ES-I3 (cell line): Measurements from ENCODE around the gene MAST4.
"Not testable (repeated sequence)": the region's sequence is repeated elsewhere in the genome, so short reads cannot be mapped to it uniquely, and the experiment has no call there.

Experiments used
- H3K36me3 ChIP-seq: 2 replicates; pipeline ENCODE4 v1.6.1; 2013; ENCODE audit warnings: mild to moderate bottlenecking, low read length, control low read depth, moderate library complexity; ENCODE audit not compliant: insufficient read depth
- H3K4me1 ChIP-seq: 2 replicates; pipeline ENCODE4 v1.6.1; 2013; ENCODE audit warnings: mild to moderate bottlenecking, control low read depth, low read length; ENCODE audit not compliant: insufficient read depth
- H3K9ac ChIP-seq: 2 replicates; pipeline ENCODE4 v1.6.1; 2013; ENCODE audit warnings: low read depth, mild to moderate bottlenecking, low read length, moderate library complexity
- H3K9me3 ChIP-seq: 2 replicates; pipeline ENCODE4 v1.6.1; 2013; ENCODE audit warnings: mild to moderate bottlenecking, low read length, moderate library complexity; ENCODE audit not compliant: control insufficient read depth, insufficient read depth

Gene MAST4

DNA sequence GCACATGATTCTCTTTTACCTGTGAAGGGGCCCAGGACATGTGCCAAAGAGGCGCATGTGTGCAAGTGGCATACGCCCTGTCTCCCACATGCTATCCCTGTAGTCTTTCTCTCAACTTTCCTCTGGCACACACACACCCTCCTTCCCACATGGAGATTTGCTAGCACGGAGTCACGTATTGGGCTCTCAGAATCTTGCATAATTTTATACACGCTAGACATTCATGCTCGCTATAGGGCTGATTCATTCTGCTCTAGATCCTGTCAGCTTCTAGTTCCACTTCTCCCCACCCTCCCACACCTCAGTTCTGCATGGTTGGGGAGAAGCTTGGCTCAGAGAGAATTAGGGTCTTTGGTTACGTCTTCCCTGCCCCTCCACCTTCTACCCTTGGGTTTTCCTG, 527.6 kb downstream of the MAST4 start:
- Histone ChIP-seq H3K36me3 (no peaks in the 10 kb centered on the region), H3K4me1 (no peaks in the 10 kb centered on the region), H3K9me3 (no peaks in the 10 kb centered on the region), H3K9ac (no peak overlapping the region)

DNA sequence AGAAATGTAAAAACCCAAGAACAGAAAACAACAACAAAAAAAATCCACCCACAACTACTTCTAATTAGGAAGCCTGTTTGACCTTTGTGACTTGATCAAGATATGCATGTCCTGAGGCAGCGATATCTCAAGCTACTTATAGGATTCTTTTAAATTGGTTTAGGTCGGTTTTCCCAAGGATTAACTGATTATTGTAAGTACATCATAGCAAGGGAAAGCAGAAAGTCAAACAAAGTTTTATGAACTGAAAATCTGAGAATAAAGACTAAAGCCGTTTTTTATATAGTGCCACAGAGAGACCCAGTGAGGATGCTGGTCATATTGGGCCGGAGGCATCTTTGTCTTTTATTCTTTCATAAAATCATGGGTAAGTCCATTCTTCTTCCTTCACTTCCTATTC, 528.4 kb downstream of the MAST4 start:
- Histone ChIP-seq H3K9me3 (no peaks in the 10 kb centered on the region), H3K36me3 (no peaks in the 10 kb centered on the region), H3K9ac (no peak overlapping the region), H3K4me1 (no peaks in the 10 kb centered on the region)

DNA sequence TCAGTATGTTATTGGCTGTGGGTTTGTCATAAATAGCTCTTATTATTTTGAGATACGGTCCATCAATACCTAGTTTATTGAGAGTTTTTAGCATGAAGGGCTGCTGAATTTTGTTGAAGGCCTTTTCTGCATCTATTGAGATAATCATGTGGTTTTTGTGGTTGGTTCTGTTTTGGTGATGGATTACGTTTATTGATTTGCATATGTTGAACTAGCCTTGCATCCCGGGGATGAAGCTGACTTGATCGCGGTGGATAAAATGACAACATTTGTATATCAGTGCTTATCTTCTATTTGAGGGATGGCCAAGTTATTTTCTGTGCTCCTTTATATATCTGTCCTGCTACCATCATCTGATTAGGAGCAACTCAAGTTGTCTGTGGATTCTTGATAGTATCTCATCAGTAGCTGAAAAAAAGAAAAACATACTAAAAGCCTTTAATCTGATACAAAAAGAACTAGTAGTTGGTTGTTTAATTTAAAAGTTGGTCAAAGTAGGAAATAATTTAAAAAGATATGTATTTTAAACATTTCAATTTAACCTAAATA, 531.2 kb downstream of the MAST4 start:
- H3K9ac ChIP-seq, H3K9me3 ChIP-seq, H3K4me1 ChIP-seq, H3K36me3 ChIP-seq: not testable (repeated sequence)

DNA sequence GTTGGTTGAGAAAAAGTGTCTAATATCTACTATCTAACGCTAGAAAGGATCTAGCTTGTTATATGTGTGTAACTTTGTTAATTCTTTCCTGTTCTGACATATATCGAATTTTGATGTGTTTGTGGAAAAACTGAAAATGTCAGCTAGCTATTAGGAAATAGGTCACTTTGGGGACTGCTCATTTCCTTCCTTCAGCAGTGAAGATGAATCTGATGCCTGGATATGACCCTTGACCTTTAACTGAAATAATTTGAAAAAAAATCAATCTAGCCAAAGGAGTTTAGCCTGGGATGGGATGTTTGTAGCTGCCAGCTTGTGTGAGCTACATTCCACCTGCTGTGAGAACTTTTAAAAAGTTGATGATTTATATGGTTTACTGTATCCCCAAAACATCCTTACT, 533.6 kb downstream of the MAST4 start:
- no peaks in the 10 kb centered on the region for H3K4me1 ChIP-seq
- no peak overlapping the region for H3K9ac ChIP-seq
- H3K36me3 ChIP-seq: no peaks in the 10 kb centered on the region
- H3K9me3 ChIP-seq: no peaks in the 10 kb centered on the region

DNA sequence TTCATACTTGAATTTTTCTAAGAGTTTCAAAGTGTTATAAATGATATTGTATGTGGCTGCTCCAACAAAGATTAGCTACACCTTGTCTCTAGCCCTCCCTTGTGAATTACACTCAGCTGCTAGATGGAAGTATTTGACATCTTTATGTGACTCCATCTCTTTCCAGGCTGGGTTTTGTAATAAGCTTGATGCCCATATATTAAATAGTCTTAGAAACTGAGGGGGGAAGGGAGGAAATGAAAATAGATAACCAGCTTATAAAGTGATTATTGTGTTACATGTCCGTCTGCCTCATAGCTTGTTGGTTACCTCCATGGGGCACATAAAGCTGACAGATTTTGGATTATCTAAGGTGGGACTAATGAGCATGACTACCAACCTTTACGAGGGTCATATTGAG, 537.0 kb downstream of the MAST4 start:
- H3K36me3 ChIP-seq: no peaks in the 10 kb centered on the region
- H3K9me3 ChIP-seq: no peaks in the 10 kb centered on the region
- H3K9ac ChIP-seq: no peak overlapping the region
- no peaks in the 10 kb centered on the region for H3K4me1 ChIP-seq

DNA sequence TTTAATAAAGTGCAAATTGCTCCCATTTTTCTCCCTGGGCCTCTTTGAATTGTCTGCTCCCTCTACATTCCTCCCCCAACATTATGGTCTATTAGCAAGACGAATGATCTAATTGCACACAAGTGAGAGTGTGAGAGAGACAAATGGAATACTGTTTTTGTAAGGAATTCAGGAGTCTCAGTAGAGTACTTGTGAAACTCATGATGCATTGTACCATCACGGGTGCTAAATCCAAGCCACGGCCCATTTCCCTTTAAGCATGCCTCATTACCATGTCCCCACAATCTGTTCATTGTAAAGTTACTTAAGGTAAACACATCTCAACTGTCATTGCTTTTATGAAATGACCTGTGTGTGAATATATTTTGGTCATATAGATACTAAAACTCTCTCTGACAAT, 537.6 kb downstream of the MAST4 start:
- Histone ChIP-seq H3K4me1 (no peaks in the 10 kb centered on the region), H3K36me3 (no peaks in the 10 kb centered on the region), H3K9ac (no peak overlapping the region), H3K9me3 (no peaks in the 10 kb centered on the region)

DNA sequence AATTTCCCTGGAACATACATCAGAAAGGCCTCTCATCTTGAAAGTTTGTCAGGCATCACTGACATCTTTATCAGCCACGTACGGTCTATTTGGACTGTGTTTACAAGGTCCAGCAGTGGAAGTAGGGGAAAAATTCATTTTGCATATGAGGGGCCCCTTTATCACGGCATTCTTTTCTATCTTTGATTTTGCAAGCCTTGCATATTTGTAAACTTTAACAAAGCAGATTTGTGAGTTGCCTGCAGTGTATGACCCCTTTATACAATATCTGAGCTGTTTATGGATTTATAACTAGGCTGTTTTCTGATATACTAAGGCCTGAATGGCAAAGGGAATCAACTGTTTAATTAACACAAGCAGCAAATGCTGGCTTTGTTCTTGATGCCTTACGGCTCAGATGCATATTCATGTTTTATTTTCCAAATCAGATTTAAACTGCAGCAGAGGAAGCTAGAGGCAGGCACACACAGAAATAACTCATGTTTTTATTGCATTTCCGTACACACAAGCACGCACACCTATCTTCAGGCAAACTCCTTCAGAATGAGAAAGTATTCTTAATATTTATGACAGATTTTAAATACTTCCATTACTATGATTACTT, 539.3 kb downstream of the MAST4 start:
- H3K9me3 ChIP-seq: no peaks in the 10 kb centered on the region
- no peak overlapping the region for H3K9ac ChIP-seq
- H3K4me1 ChIP-seq: no peaks in the 10 kb centered on the region
- no peaks in the 10 kb centered on the region for H3K36me3 ChIP-seq

DNA sequence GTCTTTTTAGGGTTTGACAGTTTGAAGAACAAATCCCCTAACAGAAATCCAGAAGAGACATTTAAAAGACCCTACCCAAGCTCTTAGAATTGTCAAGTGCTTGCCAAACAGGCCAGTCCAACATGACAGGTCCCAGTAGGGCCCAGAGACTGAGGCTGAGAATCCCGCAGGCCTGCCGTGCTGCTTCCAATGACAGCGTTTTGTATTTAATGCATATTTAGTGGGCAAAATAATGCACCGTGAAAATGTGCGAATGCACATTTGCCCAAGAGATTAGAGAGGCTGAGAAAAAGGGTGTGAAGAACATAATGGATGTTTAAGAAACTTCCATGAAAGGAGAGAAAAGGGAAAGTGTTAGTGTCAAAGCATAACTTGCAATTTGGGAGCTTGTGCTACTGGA, 542.8 kb downstream of the MAST4 start:
- Histone ChIP-seq H3K4me1 (no peaks in the 10 kb centered on the region), H3K36me3 (peaks cover 2% of the 10 kb centered on the region; the same call in 1 of the 2 replicates), H3K9me3 (no peaks in the 10 kb centered on the region), H3K9ac (no peak overlapping the region)

DNA sequence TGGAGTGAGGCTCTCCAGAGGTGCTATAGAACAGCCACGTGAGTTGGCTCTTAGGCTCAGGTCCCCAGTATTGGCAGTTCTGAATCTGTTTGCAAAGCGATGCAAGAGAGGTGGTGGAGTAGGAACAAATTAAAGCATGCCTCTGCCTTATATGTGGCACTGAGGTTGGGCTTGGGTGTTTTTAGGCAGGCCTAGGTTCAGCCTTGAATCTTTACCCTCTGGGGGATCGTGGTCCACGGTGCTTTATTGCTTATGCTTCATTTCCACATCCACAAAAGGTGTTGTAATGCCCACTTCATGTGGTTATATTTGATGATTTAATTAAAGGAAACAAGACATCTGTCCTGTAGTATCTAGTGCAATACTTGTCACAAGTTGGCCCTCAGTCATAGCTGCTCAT, 544.2 kb downstream of the MAST4 start:
- no peak overlapping the region for H3K9ac ChIP-seq
- H3K36me3 ChIP-seq: peaks cover 2% of the 10 kb centered on the region; the same call in 1 of the 2 replicates
- H3K4me1 ChIP-seq: no peaks in the 10 kb centered on the region
- H3K9me3 ChIP-seq: no peaks in the 10 kb centered on the region

DNA sequence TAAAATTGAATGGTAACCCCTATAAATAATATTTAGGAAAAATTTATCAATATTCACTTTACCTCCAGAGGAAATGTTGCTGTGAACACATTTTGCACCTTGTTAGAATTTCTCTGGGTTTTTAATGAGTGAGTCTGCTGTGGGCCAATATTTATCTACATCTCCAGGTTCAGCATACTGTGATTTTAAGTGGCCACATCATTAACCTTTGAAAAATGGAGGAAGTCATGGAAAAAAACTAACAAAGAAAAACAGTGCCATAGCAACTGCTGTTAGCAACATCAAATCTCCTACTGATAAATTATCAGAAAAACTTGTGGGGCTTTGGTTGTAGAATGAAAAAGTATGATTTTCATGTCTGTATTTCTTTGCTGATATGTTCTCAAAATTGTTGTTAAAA, 545.5 kb downstream of the MAST4 start:
- no peak overlapping the region for H3K9ac ChIP-seq
- H3K4me1 ChIP-seq: no peaks in the 10 kb centered on the region
- peaks cover 2% of the 10 kb centered on the region; the same call in 1 of the 2 replicates for H3K36me3 ChIP-seq
- no peaks in the 10 kb centered on the region for H3K9me3 ChIP-seq

DNA sequence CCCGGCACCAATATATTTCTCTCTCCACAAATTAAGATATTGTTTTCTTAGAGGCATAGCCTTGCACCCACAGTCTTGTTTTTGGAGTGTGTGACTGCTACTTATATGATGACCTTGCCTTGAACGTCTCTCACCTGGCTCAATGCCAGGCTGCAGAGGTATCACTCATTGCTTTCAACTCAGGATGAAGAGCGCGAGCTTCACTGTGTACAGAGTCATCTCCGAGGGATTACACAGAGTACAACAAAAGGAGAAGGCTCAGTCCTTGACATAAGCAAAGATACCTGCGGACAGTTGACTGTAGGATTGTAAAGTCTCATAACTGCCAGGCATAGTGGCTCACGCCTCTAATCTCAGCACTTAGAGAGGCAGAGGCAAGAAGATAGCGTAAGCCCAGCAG, 546.6 kb downstream of the MAST4 start:
- Histone ChIP-seq H3K9ac (no peak overlapping the region), H3K4me1 (no peaks in the 10 kb centered on the region), H3K36me3 (peaks cover 4% of the 10 kb centered on the region; the same call in 1 of the 2 replicates), H3K9me3 (no peaks in the 10 kb centered on the region)

DNA sequence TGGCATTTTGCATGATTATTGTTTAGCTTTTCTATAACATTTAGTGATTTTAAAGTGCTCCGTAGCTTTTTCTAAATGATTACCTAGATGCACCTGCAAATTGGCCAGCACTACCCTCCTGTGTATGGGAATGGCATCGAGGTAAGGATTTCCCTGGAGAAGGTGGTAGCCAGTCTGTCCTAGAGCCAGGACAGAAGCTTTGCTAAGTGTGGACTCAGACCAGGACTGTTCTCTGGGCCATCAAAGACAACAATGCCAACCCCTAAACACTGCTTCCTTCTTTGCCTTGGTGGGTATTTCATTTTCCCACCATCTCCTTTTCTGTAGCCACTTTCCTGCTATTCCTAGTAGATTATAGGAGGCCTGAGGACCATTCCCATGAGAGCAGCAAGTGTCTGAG, 547.4 kb downstream of the MAST4 start:
- no peaks in the 10 kb centered on the region for H3K9me3 ChIP-seq
- no peak overlapping the region for H3K9ac ChIP-seq
- H3K4me1 ChIP-seq: no peaks in the 10 kb centered on the region
- peaks cover 6% of the 10 kb centered on the region; the same call in 1 of the 2 replicates for H3K36me3 ChIP-seq

DNA sequence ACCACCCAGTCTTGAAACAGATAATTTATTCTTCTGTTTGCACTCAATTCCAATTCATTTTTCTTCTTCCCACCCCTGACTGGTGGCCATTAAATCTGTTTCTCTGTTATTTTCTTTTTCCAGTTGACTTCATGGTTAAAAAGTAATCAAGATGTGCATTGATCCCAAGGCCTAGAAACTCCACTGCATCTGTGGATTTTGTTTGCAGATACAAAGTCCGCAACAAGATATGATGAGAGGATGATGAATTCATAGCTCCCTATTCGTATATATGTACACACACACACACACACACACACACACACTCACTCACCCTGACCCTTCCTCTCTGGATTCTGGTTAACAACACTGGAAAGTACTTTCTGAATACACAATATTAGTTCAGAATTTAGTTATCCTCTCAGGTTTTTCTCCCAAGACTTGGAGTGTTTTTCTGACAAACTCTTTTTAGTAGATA, 548.0 kb downstream of the MAST4 start:
- H3K4me1 ChIP-seq: no peaks in the 10 kb centered on the region
- no peak overlapping the region for H3K9ac ChIP-seq
- H3K36me3 ChIP-seq: peaks cover 6% of the 10 kb centered on the region; the same call in 1 of the 2 replicates
- no peaks in the 10 kb centered on the region for H3K9me3 ChIP-seq

DNA sequence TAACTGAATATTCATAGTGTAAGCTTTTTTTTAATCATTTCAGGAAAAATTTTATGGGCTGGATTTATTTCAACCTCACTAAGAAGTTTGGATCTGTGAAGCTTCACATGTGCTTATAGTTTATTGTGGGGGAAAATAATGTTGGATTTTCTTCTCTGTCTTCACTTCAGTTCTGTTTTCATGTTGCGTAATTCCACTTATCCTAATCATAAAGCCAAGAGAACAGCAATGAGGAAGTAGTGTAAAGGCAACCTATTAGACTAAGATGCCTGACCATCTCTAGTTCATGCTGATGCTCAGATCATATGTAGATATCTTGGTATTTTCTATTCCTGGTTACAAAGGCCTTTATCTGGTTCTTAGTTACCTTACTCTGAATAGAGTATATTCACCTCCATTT, 550.4 kb downstream of the MAST4 start:
- Histone ChIP-seq H3K4me1 (no peaks in the 10 kb centered on the region), H3K36me3 (peaks cover 6% of the 10 kb centered on the region; the same call in 1 of the 2 replicates), H3K9me3 (no peaks in the 10 kb centered on the region), H3K9ac (no peak overlapping the region)

DNA sequence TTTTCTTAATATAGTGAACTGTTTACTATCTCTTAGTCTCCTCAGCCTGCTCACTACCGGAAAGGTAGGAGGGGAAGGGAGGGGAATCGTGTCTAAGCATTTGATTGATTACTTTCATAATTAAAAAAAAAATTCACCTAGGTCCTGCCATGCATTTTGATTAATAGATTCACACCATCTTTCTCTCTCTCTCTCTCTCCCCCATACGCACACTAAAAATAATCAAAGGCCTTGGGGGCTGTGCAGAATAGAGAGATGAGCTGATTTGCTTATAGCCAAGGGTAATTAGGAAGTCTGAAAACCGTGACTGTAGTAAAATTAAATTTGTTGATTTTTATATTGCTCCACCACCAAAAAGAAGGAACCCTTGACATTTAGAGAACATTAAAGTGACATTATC, 550.8 kb downstream of the MAST4 start:
- Histone ChIP-seq H3K9ac (no peak overlapping the region), H3K4me1 (no peaks in the 10 kb centered on the region), H3K9me3 (no peaks in the 10 kb centered on the region), H3K36me3 (peaks cover 6% of the 10 kb centered on the region; the same call in 1 of the 2 replicates)
